Activated naive CD4-positive, alpha-beta T cell treated with anti-CD3 and anti-CD28 coated beads, Interleukin-2, amount 50 U/mL, for 72 hours (primary cell): ENCODE measurements around the gene TAGLN2. TPM values are rescaled to one million over a fixed set of nuclear protein-coding genes. Genes with fewer than 3 reads are reported as not detected.
"Not testable (repeated sequence)": the region's sequence is repeated elsewhere in the genome, so short reads cannot be mapped to it uniquely, and the experiment has no call there.

Experiments
- ATAC-seq, 2 donors: fragments of 150-1000 bp; cut with Tn5 transposase; 2 replicates each; pipeline ENCODE4 v1.10.0; 2021; ENCODE audit warnings: mild to moderate bottlenecking in 2 of 2, moderate library complexity in 2 of 2
- DNase-seq, 2 donors: peaks; one replicate each; pipeline ENCODE4 v3.0.0; 2021 to 2022; ENCODE audit warnings: low spot score in 2 of 2
- H3K27ac Mint-ChIP-seq, 2 donors: one replicate each; pipeline ENCODE4 v1.8.0; 2022; ENCODE audit warnings: mild to moderate bottlenecking in 2 of 2, mixed read lengths in 2 of 2
- H3K36me3 Mint-ChIP-seq, 2 donors: one replicate each; pipeline ENCODE4 v1.8.0; 2022; ENCODE audit warnings: mixed read lengths in 2 of 2
- H3K9me3 Mint-ChIP-seq, 2 donors: one replicate each; pipeline ENCODE4 v1.8.0; 2022; ENCODE audit warnings: mixed read lengths in 2 of 2
- total RNA-seq, 2 donors: library from RNA; stranded (reverse); gene quantifications; one replicate each; pipeline ENCODE4 v1.2.3, GENCODE V29; 2022

Gene TAGLN2
- total RNA-seq, 2 donors from 2014 or later = 391 to 559 TPM

GRCh38 chr1:159900086-159900680 is 25.1 kb downstream of the TAGLN2 start, which contains the start of gene CFAP45:
Gene CFAP45, minus strand, starts transcription at chr1:159900165. Its CDS starts 67 bp downstream, at chr1:159900098.
- peak in 1 of 2 donors; percentile 58 for ATAC-seq
- Mint-ChIP-seq H3K9me3 (no peaks in the 10 kb centered on the region), H3K27ac (peak within 1 kb of the TSS in 1 of 2 donors; percentile 32), H3K36me3 (no peaks in the 10 kb centered on the region)
- no peak for DNase-seq

GRCh38 chr1:159899634-159900033 is 25.7 kb downstream of the TAGLN2 start:
- not testable (repeated sequence) for H3K9me3 Mint-ChIP-seq, ATAC-seq, DNase-seq, H3K27ac Mint-ChIP-seq, H3K36me3 Mint-ChIP-seq

GRCh38 chr1:159898527-159898926 is 26.8 kb downstream of the TAGLN2 start:
- ATAC-seq (no peak), DNase-seq (no peak)
- no peaks in the 10 kb centered on the region for H3K36me3 Mint-ChIP-seq
- H3K27ac Mint-ChIP-seq = no peak overlapping the region
- H3K9me3 Mint-ChIP-seq = no peaks in the 10 kb centered on the region

- ATAC-seq = no peak
- Mint-ChIP-seq H3K27ac (no peak overlapping the region), H3K36me3 (no peaks in the 10 kb centered on the region), H3K9me3 (no peaks in the 10 kb centered on the region)
- no peak for DNase-seq
These were observed 27.3 kb downstream of the TAGLN2 start for GRCh38 chr1:159897962-159898361.

GRCh38 chr1:159896546-159896930 is 28.8 kb downstream of the TAGLN2 start:
- H3K9me3 Mint-ChIP-seq = no peaks in the 10 kb centered on the region
- ATAC-seq = no peak

GRCh38 chr1:159895836-159896545 is 29.3 kb downstream of the TAGLN2 start:
- H3K27ac Mint-ChIP-seq = no peak overlapping the region

More at GRCh38 chr1:159896546-159896930, 28.8 kb downstream of the TAGLN2 start:
- DNase-seq = no peak
- Mint-ChIP-seq H3K27ac (no peak overlapping the region), H3K36me3 (no peaks in the 10 kb centered on the region)

GRCh38 chr1:159895286-159895685 is 30.0 kb downstream of the TAGLN2 start:
- H3K9me3 Mint-ChIP-seq = no peaks in the 10 kb centered on the region
- DNase-seq = no peak
- H3K27ac Mint-ChIP-seq = peak overlapping the region in 1 of 2 donors; percentile 8
- H3K36me3 Mint-ChIP-seq = no peaks in the 10 kb centered on the region
- ATAC-seq = no peak

More at GRCh38 chr1:159895836-159896545, 29.3 kb downstream of the TAGLN2 start:
- no peak for ATAC-seq
- H3K36me3 Mint-ChIP-seq = no peaks in the 10 kb centered on the region
- H3K9me3 Mint-ChIP-seq = no peaks in the 10 kb centered on the region
- no peak for DNase-seq

- Mint-ChIP-seq H3K9me3 (no peaks in the 10 kb centered on the region), H3K27ac (no peak overlapping the region), H3K36me3 (no peaks in the 10 kb centered on the region)
- ATAC-seq (no peak), DNase-seq (no peak)
These were observed 32.4 kb downstream of the TAGLN2 start for GRCh38 chr1:159892944-159893343.

- Mint-ChIP-seq H3K9me3 (no peaks in the 10 kb centered on the region), H3K36me3 (no peaks in the 10 kb centered on the region), H3K27ac (peak overlapping the region; percentile 23 to 54)
- ATAC-seq (peak; percentile 99), DNase-seq (peak; percentile 71 to 82)
These were observed 33.8 kb downstream of the TAGLN2 start for GRCh38 chr1:159891275-159892157.

GRCh38 chr1:159890390-159890789 is 34.9 kb downstream of the TAGLN2 start:
- Mint-ChIP-seq H3K9me3 (no peaks in the 10 kb centered on the region), H3K27ac (peak overlapping the region in 1 of 2 donors; percentile 28), H3K36me3 (no peaks in the 10 kb centered on the region)
- ATAC-seq (no peak), DNase-seq (no peak)

- peak overlapping the region in 1 of 2 donors; percentile 28 for H3K27ac Mint-ChIP-seq
These were observed 35.5 kb downstream of the TAGLN2 start for GRCh38 chr1:159889821-159890252.

GRCh38 chr1:159889202-159889601 is 36.1 kb downstream of the TAGLN2 start:
- Mint-ChIP-seq H3K27ac (peak overlapping the region in 1 of 2 donors; percentile 28), H3K9me3 (no peaks in the 10 kb centered on the region), H3K36me3 (no peaks in the 10 kb centered on the region)
- ATAC-seq (no peak), DNase-seq (no peak)

More at GRCh38 chr1:159889821-159890252, 35.5 kb downstream of the TAGLN2 start:
- ATAC-seq = no peak
- no peaks in the 10 kb centered on the region for H3K9me3 Mint-ChIP-seq
- H3K36me3 Mint-ChIP-seq = no peaks in the 10 kb centered on the region
- DNase-seq = no peak

GRCh38 chr1:159884296-159884695 is 41.0 kb downstream of the TAGLN2 start:
- DNase-seq (no peak), ATAC-seq (no peak)
- Mint-ChIP-seq H3K27ac (no peak overlapping the region), H3K36me3 (no peaks in the 10 kb centered on the region), H3K9me3 (no peaks in the 10 kb centered on the region)

GRCh38 chr1:159883134-159883533 is 42.2 kb downstream of the TAGLN2 start:
- ATAC-seq (no peak), DNase-seq (no peak)
- no peak overlapping the region for H3K27ac Mint-ChIP-seq
- no peaks in the 10 kb centered on the region for H3K9me3 Mint-ChIP-seq
- H3K36me3 Mint-ChIP-seq = no peaks in the 10 kb centered on the region

- ATAC-seq = no peak
- no peak for DNase-seq
- H3K27ac Mint-ChIP-seq = no peak overlapping the region
- H3K36me3 Mint-ChIP-seq = no peaks in the 10 kb centered on the region
- H3K9me3 Mint-ChIP-seq = no peaks in the 10 kb centered on the region
These were observed 42.8 kb downstream of the TAGLN2 start for GRCh38 chr1:159882527-159882862.

GRCh38 chr1:159881622-159882526 is 43.4 kb downstream of the TAGLN2 start:
- H3K9me3 Mint-ChIP-seq = no peaks in the 10 kb centered on the region
- H3K27ac Mint-ChIP-seq = no peak overlapping the region
- no peaks in the 10 kb centered on the region for H3K36me3 Mint-ChIP-seq
- ATAC-seq (peak in 1 of 2 donors; percentile 71), DNase-seq (no peak)
